WTC11 (cell line): Measurements from ENCODE around the gene COX7B2. TPM values are rescaled to one million over a fixed set of nuclear protein-coding genes. Genes with fewer than 3 reads are reported as not detected.

Source experiments
- ATAC-seq: fragments of 200-7000 bp; cut with Tn5 transposase; 2 replicates; pipeline ENCODE4 v1.10.0; 2021; ENCODE audit warnings: mild to moderate bottlenecking, moderate library complexity
- CTCF ChIA-PET: fragments of 300-600 bp; sonication (Branson Sonifier 250); formaldehyde crosslinking; loops from one replicate; lab custom pipeline; 2021; ENCODE audit warnings: antibody characterized with exemption; lab: Charles Lee
- POLR2A ChIA-PET: fragments of 350-600 bp; sonication (Branson Sonifier 250); formaldehyde crosslinking; loops from one replicate; lab custom pipeline; 2021; ENCODE audit warnings: antibody characterized with exemption; lab: Charles Lee
- DNase-seq: peaks from one replicate; pipeline ENCODE4 v3.0.0; 2021; ENCODE audit warnings: low spot score
- H3K27ac Mint-ChIP-seq: 2 replicates; pipeline ENCODE4 v1.8.0; 2021; ENCODE audit warnings: mixed read lengths
- H3K27me3 Mint-ChIP-seq: 2 replicates; pipeline ENCODE4 v1.8.0; 2021; ENCODE audit warnings: low read depth, mild to moderate bottlenecking, moderate library complexity, mixed read lengths
- H3K36me3 Mint-ChIP-seq: 2 replicates; pipeline ENCODE4 v1.8.0; 2021; ENCODE audit warnings: mixed read lengths
- H3K4me1 Mint-ChIP-seq: 2 replicates; pipeline ENCODE4 v1.8.0; 2022; ENCODE audit warnings: mixed read lengths
- H3K4me3 Mint-ChIP-seq: 2 replicates; pipeline ENCODE4 v1.8.0; 2021; ENCODE audit warnings: mild to moderate bottlenecking, moderate library complexity, mixed read lengths
- H3K9me3 Mint-ChIP-seq: 2 replicates; pipeline ENCODE4 v1.8.0; 2021; ENCODE audit warnings: mixed read lengths
- ATF1 ChIP-seq: sonication (generic); formaldehyde crosslinking; IDR thresholded peaks from 2 replicates; pipeline ENCODE4 v1.8.1; 2023; ENCODE audit warnings: mild to moderate bottlenecking, moderate library complexity, missing genetic modification reagents
- CBFB ChIP-seq: sonication (generic); formaldehyde crosslinking; IDR thresholded peaks from 2 replicates; pipeline ENCODE4 v1.8.1; 2022; ENCODE audit warnings: mild to moderate bottlenecking, low read depth, missing genetic modification reagents
- FOXP1 ChIP-seq: sonication (generic); formaldehyde crosslinking; IDR thresholded peaks from 2 replicates; pipeline ENCODE4 v1.8.0; 2022; ENCODE audit warnings: missing genetic modification reagents, mild to moderate bottlenecking, moderate library complexity, borderline replicate concordance
- GTF2I ChIP-seq: fragments of 250-450 bp; sonication (Bioruptor Pico); conservative IDR thresholded peaks from 2 replicates; pipeline ENCODE4 v1.4.0; 2021; ENCODE audit warnings: mild to moderate bottlenecking
- NFYB ChIP-seq: sonication (generic); formaldehyde crosslinking; conservative IDR thresholded peaks from 2 replicates; pipeline ENCODE4 v1.8.0; 2022; ENCODE audit warnings: low read depth, missing genetic modification reagents
- NR3C1 ChIP-seq: sonication (generic); formaldehyde crosslinking; conservative IDR thresholded peaks from 2 replicates; pipeline ENCODE4 v1.8.1; 2023; ENCODE audit warnings: low read depth, mild to moderate bottlenecking, missing genetic modification reagents
- PRRX2 ChIP-seq: fragments of 250-450 bp; sonication (Bioruptor Pico); IDR thresholded peaks from 2 replicates; pipeline ENCODE4 v1.8.0; 2021; ENCODE audit warnings: mild to moderate bottlenecking
- SMAD3 ChIP-seq: sonication (generic); formaldehyde crosslinking; IDR thresholded peaks from 2 replicates; pipeline ENCODE4 v1.8.0; 2022; ENCODE audit warnings: missing genetic modification reagents, mild to moderate bottlenecking, borderline replicate concordance
- SOX15 ChIP-seq: fragments of 250-450 bp; sonication (Bioruptor Pico); IDR thresholded peaks from 2 replicates; pipeline ENCODE4 v1.9.0; 2021; ENCODE audit warnings: mild to moderate bottlenecking
- SP1 ChIP-seq: sonication (generic); formaldehyde crosslinking; conservative IDR thresholded peaks from 2 replicates; pipeline ENCODE4 v1.8.1; 2022; ENCODE audit warnings: missing genetic modification reagents
- total RNA-seq: library from RNA; stranded (reverse); gene quantifications from 3 replicates; pipeline ENCODE4 v1.2.3, GENCODE V29; 2021
- TF ChIP-seq, protein P1 (sequence below): sonication (generic); formaldehyde crosslinking; conservative IDR thresholded peaks from 2 replicates; pipeline ENCODE4 v1.8.1; 2023; ENCODE audit warnings: mild to moderate bottlenecking, low read depth, missing genetic modification reagents, moderate library complexity
- TF ChIP-seq, protein P2 (sequence below): sonication (generic); formaldehyde crosslinking; conservative IDR thresholded peaks from 2 replicates; pipeline ENCODE4 v1.8.1; 2022; ENCODE audit warnings: mild to moderate bottlenecking, missing genetic modification reagents
- TF ChIP-seq, protein P3 (sequence below): sonication (generic); formaldehyde crosslinking; IDR thresholded peaks from 2 replicates; pipeline ENCODE4 v1.8.1; 2022; ENCODE audit warnings: low read depth, mild to moderate bottlenecking, moderate library complexity, missing genetic modification reagents, borderline replicate concordance
- TF ChIP-seq, protein P4 (sequence below): sonication (generic); formaldehyde crosslinking; IDR thresholded peaks from 2 replicates; pipeline ENCODE4 v1.8.0; 2022; ENCODE audit warnings: mild to moderate bottlenecking, missing genetic modification reagents
- TF ChIP-seq, protein P5 (sequence below): sonication (generic); formaldehyde crosslinking; IDR thresholded peaks from 2 replicates; pipeline ENCODE4 v1.8.1; 2022; ENCODE audit warnings: mild to moderate bottlenecking, moderate library complexity, missing genetic modification reagents
- TF ChIP-seq, protein P6 (sequence below): fragments of 250-450 bp; sonication (Bioruptor Pico); IDR thresholded peaks from 2 replicates; pipeline ENCODE4 v1.9.0; 2021; ENCODE audit warnings: mild to moderate bottlenecking, borderline replicate concordance

Gene COX7B2
- total RNA-seq, 1 experiment from 2014 or later: not detected

DNA sequence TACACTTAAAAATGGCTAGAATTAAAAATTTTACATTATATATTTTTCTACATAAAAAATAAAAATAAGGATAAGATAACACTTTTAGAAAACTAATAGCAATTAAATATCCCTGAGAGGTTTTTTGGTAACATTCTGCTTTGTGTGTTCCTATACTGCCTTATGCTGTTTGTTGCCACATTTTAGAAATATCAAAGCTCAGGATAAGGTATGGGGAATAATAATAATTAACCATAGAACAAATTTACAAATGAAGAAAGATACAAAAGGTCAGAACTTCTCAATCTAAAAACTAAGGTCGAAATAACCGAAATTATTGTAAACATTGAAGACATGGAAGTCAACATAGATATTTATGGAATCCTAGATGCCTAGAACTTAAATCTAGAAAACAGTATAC, 71.4 kb downstream of the COX7B2 start (continued):
- TF ChIP-seq, protein P1, sequence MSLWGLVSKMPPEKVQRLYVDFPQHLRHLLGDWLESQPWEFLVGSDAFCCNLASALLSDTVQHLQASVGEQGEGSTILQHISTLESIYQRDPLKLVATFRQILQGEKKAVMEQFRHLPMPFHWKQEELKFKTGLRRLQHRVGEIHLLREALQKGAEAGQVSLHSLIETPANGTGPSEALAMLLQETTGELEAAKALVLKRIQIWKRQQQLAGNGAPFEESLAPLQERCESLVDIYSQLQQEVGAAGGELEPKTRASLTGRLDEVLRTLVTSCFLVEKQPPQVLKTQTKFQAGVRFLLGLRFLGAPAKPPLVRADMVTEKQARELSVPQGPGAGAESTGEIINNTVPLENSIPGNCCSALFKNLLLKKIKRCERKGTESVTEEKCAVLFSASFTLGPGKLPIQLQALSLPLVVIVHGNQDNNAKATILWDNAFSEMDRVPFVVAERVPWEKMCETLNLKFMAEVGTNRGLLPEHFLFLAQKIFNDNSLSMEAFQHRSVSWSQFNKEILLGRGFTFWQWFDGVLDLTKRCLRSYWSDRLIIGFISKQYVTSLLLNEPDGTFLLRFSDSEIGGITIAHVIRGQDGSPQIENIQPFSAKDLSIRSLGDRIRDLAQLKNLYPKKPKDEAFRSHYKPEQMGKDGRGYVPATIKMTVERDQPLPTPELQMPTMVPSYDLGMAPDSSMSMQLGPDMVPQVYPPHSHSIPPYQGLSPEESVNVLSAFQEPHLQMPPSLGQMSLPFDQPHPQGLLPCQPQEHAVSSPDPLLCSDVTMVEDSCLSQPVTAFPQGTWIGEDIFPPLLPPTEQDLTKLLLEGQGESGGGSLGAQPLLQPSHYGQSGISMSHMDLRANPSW (CRISPR knock-in tag): no peak
- TF ChIP-seq, protein P2, sequence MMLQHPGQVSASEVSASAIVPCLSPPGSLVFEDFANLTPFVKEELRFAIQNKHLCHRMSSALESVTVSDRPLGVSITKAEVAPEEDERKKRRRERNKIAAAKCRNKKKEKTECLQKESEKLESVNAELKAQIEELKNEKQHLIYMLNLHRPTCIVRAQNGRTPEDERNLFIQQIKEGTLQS (CRISPR knock-in tag): no peak

DNA sequence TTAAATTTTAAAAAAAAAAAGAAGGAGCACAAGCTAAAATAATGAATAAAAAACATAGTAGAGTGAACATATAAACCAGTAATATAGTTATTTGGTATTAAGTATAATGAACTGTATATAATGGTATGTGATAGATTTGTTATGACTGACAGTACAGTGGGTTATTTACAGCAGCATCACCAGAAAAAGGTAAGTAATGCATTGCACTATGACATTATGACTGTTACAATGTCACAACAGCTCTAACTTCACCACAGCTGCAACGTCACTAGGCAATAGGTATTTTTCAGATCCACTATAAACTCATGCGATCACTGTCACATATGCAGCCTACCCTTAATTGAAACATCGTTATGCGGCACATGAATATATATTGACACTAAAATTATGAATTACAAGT, 72.5 kb downstream of the COX7B2 start:
- Mint-ChIP-seq H3K4me1 (peaks cover 12% of the 10 kb centered on the region), H3K36me3 (0 out of 2 replicates have a peak, but pooled peaks cover 4% of the 10 kb centered on the region), H3K4me3 (no peak overlapping the region), H3K27me3 (no peaks in the 10 kb centered on the region), H3K27ac (no peak overlapping the region), H3K9me3 (peaks cover 11% of the 10 kb centered on the region)
- TF ChIP-seq NFYB (CRISPR knock-in tag) (no peak), ATF1 (no peak), FOXP1 (CRISPR knock-in tag) (no peak), CBFB (CRISPR knock-in tag) (no peak), SMAD3 (CRISPR knock-in tag) (no peak), GTF2I (no peak), PRRX2 (no peak), SOX15 (CRISPR knock-in tag) (no peak), SP1 (CRISPR knock-in tag) (no peak), NR3C1 (CRISPR knock-in tag) (no peak)
- TF ChIP-seq, protein P3, sequence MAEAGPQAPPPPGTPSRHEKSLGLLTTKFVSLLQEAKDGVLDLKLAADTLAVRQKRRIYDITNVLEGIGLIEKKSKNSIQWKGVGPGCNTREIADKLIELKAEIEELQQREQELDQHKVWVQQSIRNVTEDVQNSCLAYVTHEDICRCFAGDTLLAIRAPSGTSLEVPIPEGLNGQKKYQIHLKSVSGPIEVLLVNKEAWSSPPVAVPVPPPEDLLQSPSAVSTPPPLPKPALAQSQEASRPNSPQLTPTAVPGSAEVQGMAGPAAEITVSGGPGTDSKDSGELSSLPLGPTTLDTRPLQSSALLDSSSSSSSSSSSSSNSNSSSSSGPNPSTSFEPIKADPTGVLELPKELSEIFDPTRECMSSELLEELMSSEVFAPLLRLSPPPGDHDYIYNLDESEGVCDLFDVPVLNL (CRISPR knock-in tag): no peak
- TF ChIP-seq, protein P4, sequence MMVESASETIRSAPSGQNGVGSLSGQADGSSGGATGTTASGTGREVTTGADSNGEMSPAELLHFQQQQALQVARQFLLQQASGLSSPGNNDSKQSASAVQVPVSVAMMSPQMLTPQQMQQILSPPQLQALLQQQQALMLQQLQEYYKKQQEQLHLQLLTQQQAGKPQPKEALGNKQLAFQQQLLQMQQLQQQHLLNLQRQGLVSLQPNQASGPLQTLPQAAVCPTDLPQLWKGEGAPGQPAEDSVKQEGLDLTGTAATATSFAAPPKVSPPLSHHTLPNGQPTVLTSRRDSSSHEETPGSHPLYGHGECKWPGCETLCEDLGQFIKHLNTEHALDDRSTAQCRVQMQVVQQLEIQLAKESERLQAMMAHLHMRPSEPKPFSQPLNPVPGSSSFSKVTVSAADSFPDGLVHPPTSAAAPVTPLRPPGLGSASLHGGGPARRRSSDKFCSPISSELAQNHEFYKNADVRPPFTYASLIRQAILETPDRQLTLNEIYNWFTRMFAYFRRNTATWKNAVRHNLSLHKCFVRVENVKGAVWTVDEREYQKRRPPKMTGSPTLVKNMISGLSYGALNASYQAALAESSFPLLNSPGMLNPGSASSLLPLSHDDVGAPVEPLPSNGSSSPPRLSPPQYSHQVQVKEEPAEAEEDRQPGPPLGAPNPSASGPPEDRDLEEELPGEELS (CRISPR knock-in tag): no peak
- TF ChIP-seq, protein P5, sequence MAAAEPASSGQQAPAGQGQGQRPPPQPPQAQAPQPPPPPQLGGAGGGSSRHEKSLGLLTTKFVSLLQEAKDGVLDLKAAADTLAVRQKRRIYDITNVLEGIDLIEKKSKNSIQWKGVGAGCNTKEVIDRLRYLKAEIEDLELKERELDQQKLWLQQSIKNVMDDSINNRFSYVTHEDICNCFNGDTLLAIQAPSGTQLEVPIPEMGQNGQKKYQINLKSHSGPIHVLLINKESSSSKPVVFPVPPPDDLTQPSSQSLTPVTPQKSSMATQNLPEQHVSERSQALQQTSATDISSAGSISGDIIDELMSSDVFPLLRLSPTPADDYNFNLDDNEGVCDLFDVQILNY (CRISPR knock-in tag): no peak
- TF ChIP-seq, protein P2 (CRISPR knock-in tag): no peak
- TF ChIP-seq, protein P6, sequence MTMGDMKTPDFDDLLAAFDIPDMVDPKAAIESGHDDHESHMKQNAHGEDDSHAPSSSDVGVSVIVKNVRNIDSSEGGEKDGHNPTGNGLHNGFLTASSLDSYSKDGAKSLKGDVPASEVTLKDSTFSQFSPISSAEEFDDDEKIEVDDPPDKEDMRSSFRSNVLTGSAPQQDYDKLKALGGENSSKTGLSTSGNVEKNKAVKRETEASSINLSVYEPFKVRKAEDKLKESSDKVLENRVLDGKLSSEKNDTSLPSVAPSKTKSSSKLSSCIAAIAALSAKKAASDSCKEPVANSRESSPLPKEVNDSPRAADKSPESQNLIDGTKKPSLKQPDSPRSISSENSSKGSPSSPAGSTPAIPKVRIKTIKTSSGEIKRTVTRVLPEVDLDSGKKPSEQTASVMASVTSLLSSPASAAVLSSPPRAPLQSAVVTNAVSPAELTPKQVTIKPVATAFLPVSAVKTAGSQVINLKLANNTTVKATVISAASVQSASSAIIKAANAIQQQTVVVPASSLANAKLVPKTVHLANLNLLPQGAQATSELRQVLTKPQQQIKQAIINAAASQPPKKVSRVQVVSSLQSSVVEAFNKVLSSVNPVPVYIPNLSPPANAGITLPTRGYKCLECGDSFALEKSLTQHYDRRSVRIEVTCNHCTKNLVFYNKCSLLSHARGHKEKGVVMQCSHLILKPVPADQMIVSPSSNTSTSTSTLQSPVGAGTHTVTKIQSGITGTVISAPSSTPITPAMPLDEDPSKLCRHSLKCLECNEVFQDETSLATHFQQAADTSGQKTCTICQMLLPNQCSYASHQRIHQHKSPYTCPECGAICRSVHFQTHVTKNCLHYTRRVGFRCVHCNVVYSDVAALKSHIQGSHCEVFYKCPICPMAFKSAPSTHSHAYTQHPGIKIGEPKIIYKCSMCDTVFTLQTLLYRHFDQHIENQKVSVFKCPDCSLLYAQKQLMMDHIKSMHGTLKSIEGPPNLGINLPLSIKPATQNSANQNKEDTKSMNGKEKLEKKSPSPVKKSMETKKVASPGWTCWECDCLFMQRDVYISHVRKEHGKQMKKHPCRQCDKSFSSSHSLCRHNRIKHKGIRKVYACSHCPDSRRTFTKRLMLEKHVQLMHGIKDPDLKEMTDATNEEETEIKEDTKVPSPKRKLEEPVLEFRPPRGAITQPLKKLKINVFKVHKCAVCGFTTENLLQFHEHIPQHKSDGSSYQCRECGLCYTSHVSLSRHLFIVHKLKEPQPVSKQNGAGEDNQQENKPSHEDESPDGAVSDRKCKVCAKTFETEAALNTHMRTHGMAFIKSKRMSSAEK: no peak
- ATAC-seq (no peak), DNase-seq (no peak)
- POLR2A ChIA-PET: no interaction called here
- CTCF ChIA-PET: no interaction called here
